ENCODE data around the gene P2RX1. TPM values are rescaled to one million over a fixed set of nuclear protein-coding genes. Genes with fewer than 3 reads are reported as not detected.
"Not testable (repeated sequence)": the region's sequence is repeated elsewhere in the genome, so short reads cannot be mapped to it uniquely, and the experiment has no call there.

Gene P2RX1
- total RNA-seq, 2 donors from 2014 or later = 4.2 to 15.0 TPM

GRCh38 chr17:3859940-3860339 is 56.3 kb downstream of the P2RX1 start:
- Mint-ChIP-seq H3K4me3 (no peak overlapping the region), H3K27me3 (no peaks in the 10 kb centered on the region), H3K4me1 (no peaks in the 10 kb centered on the region), H3K36me3 (ENCODE audit: low read depth) (peaks cover 2% of the 10 kb centered on the region), H3K27ac (no peak overlapping the region)
- ATAC-seq (no peak), DNase-seq (no peak)
- H3K9me3 ChIP-seq (ENCODE audit: control insufficient read depth, low read length, poor library complexity, severe bottlenecking) = no peaks in the 10 kb centered on the region

- peaks cover 1% of the 10 kb centered on the region for H3K36me3 Mint-ChIP-seq (ENCODE audit: low read depth)
- peaks cover 4% of the 10 kb centered on the region for H3K27me3 Mint-ChIP-seq
- no peak for ATAC-seq
- no peak for DNase-seq
- no peak overlapping the region for H3K27ac Mint-ChIP-seq
- no peaks in the 10 kb centered on the region for H3K4me1 Mint-ChIP-seq
- H3K9me3 ChIP-seq (ENCODE audit: control insufficient read depth, low read length, poor library complexity, severe bottlenecking) = no peaks in the 10 kb centered on the region
- no peak overlapping the region for H3K4me3 Mint-ChIP-seq
Measured at GRCh38 chr17:3857261-3858105, 58.8 kb downstream of the P2RX1 start.

GRCh38 chr17:3854204-3854603 is 62.1 kb downstream of the P2RX1 start:
- ATAC-seq; H3K27ac Mint-ChIP-seq; H3K4me1 Mint-ChIP-seq; H3K4me3 Mint-ChIP-seq; H3K36me3 Mint-ChIP-seq (ENCODE audit: low read depth); DNase-seq; H3K9me3 ChIP-seq (ENCODE audit: control insufficient read depth, low read length, poor library complexity, severe bottlenecking): not testable (repeated sequence)
- peaks cover 16% of the 10 kb centered on the region for H3K27me3 Mint-ChIP-seq

- Mint-ChIP-seq H3K27me3 (peaks cover 16% of the 10 kb centered on the region), H3K36me3 (ENCODE audit: low read depth) (peaks cover 3% of the 10 kb centered on the region), H3K27ac (peak overlapping the region; percentile 68), H3K4me1 (peaks cover 2% of the 10 kb centered on the region), H3K4me3 (no peak overlapping the region)
- DNase-seq (no peak), ATAC-seq (no peak)
- H3K9me3 ChIP-seq (ENCODE audit: control insufficient read depth, low read length, poor library complexity, severe bottlenecking) = no peaks in the 10 kb centered on the region
Measured at GRCh38 chr17:3852561-3852960, 63.7 kb downstream of the P2RX1 start.

- ATAC-seq (no peak), DNase-seq (no peak)
- peaks cover 3% of the 10 kb centered on the region for H3K36me3 Mint-ChIP-seq (ENCODE audit: low read depth)
- no peaks in the 10 kb centered on the region for H3K9me3 ChIP-seq (ENCODE audit: control insufficient read depth, low read length, poor library complexity, severe bottlenecking)
- peak overlapping the region; percentile 68 for H3K27ac Mint-ChIP-seq
- no peak overlapping the region for H3K4me3 Mint-ChIP-seq
- H3K4me1 Mint-ChIP-seq = peaks cover 5% of the 10 kb centered on the region
- peaks cover 16% of the 10 kb centered on the region for H3K27me3 Mint-ChIP-seq
Measured at GRCh38 chr17:3851461-3852100, 64.7 kb downstream of the P2RX1 start.

- Mint-ChIP-seq H3K36me3 (ENCODE audit: low read depth) (peaks cover 3% of the 10 kb centered on the region), H3K27me3 (peaks cover 16% of the 10 kb centered on the region), H3K4me3 (no peak overlapping the region), H3K4me1 (peaks cover 24% of the 10 kb centered on the region), H3K27ac (no peak overlapping the region)
- ATAC-seq (no peak), DNase-seq (no peak)
- H3K9me3 ChIP-seq (ENCODE audit: control insufficient read depth, low read length, poor library complexity, severe bottlenecking) = no peaks in the 10 kb centered on the region
Measured at GRCh38 chr17:3848229-3848835, 67.9 kb downstream of the P2RX1 start.

GRCh38 chr17:3847165-3847670 is 69.0 kb downstream of the P2RX1 start:
- H3K9me3 ChIP-seq (ENCODE audit: control insufficient read depth, low read length, poor library complexity, severe bottlenecking) = no peaks in the 10 kb centered on the region
- no peak for ATAC-seq
- peaks cover 3% of the 10 kb centered on the region for H3K36me3 Mint-ChIP-seq (ENCODE audit: low read depth)
- no peak overlapping the region for H3K27ac Mint-ChIP-seq
- DNase-seq = no peak
- no peak overlapping the region for H3K4me3 Mint-ChIP-seq
- H3K4me1 Mint-ChIP-seq = peaks cover 24% of the 10 kb centered on the region
- peaks cover 9% of the 10 kb centered on the region for H3K27me3 Mint-ChIP-seq

Other genes with a start within 250 kb of the P2RX1 start
- gene TAX1BP3, start 247.9 kb downstream of the P2RX1 start, total RNA-seq = 10 to 100 TPM in 1 of 2 donors, 1 to 10 TPM in 1; 9.1 to 32.9 TPM
- gene EMC6, start 247.7 kb downstream of the P2RX1 start, total RNA-seq = 10 to 100 TPM; 23.0 to 28.7 TPM
- gene P2RX5, start 220.3 kb downstream of the P2RX1 start, total RNA-seq = 10 to 100 TPM; 21.8 to 34.2 TPM
- gene HASPIN, start 192.6 kb downstream of the P2RX1 start, total RNA-seq = under 1 TPM; 0.22 to 0.31 TPM
- gene ITGAE, start 115.3 kb downstream of the P2RX1 start, total RNA-seq = 10 to 100 TPM; 10.2 to 14.3 TPM
- 10 to 100 TPM; 37.0 to 42.9 TPM for gene NCBP3, start 70.2 kb downstream of the P2RX1 start, total RNA-seq
- gene CAMKK1, start 23.4 kb downstream of the P2RX1 start, total RNA-seq = 1 to 10 TPM; 5.8 to 5.9 TPM
- 100 to 1,000 TPM; 279 to 298 TPM for gene ATP2A3, start 48.0 kb upstream of the P2RX1 start, total RNA-seq
- gene ZZEF1, start 226.6 kb upstream of the P2RX1 start, total RNA-seq = 100 to 1,000 TPM; 117 to 123 TPM
- 1 to 10 TPM; 7.8 to 8.2 TPM for gene CYB5D2, start 226.7 kb upstream of the P2RX1 start, total RNA-seq

Measured in T-helper 17 cell (primary cell).